Keratinocyte (primary cell): ENCODE measurements around the gene CLDN3. TPM values are rescaled to one million over a fixed set of nuclear protein-coding genes. Genes with fewer than 3 reads are reported as not detected.
A peak's percentile ranks its signal among the peaks of the same experiment; 100 is the strongest.

Experiments used
- DNase-seq: peaks from one replicate; pipeline ENCODE4 v3.0.0-alpha.2; 2011; ENCODE audit warnings: low read depth, missing footprints, low spot score
- FAIRE-seq: peaks from 2 replicates; lab custom pipeline; 2011; peaks lifted over from hg19 to GRCh38; lab: Jason Lieb, UNC
- H2AFZ ChIP-seq: 2 replicates; pipeline ENCODE4 v1.6.0; 2012; ENCODE audit warnings: low read length, control low read depth, inconsistent platforms; ENCODE audit not compliant: control insufficient read depth
- H3K27ac ChIP-seq: 2 replicates; pipeline ENCODE4 v1.5.1; 2011; ENCODE audit warnings: low read length; ENCODE audit not compliant: control insufficient read depth, insufficient read depth
- H3K27me3 ChIP-seq: 3 replicates; pipeline ENCODE4 v1.6.0; 2011; ENCODE audit warnings: low read length; ENCODE audit not compliant: control insufficient read depth, insufficient read depth; ENCODE audit errors: extremely low read depth
- H3K36me3 ChIP-seq, 2 experiments: 2 replicates in 1 of 2; 3 replicates in 1 of 2; pipeline ENCODE4 v1.5.1; 2011; ENCODE audit warnings: low read length in 2 of 2, mild to moderate bottlenecking in 1 of 2; ENCODE audit not compliant: control insufficient read depth in 2 of 2, insufficient read depth in 2 of 2; ENCODE audit errors: extremely low read depth in 1 of 2
- H3K4me1 ChIP-seq: 3 replicates; pipeline ENCODE4 v1.5.1; 2011; ENCODE audit warnings: low read length; ENCODE audit not compliant: control insufficient read depth, insufficient read depth; ENCODE audit errors: extremely low read depth
- H3K4me2 ChIP-seq: 3 replicates; pipeline ENCODE4 v1.6.0; 2011; ENCODE audit warnings: low read depth, low read length; ENCODE audit not compliant: control insufficient read depth, insufficient read depth; ENCODE audit errors: extremely low read depth
- H3K4me3 ChIP-seq, 3 experiments: fragments of 200-600 bp in 1 of 3; sonication (generic) in 1 of 3; 2 replicates in 2 of 3; 3 replicates in 1 of 3; pipeline ENCODE4 v1.5.1; 2011 to 2016; ENCODE audit warnings: low read length in 3 of 3, mild to moderate bottlenecking in 3 of 3, control low read depth in 2 of 3, inconsistent platforms in 1 of 3, low read depth in 1 of 3, mixed read lengths in 1 of 3, mixed run types in 1 of 3, moderate library complexity in 1 of 3; ENCODE audit not compliant: control insufficient read depth in 2 of 3, insufficient read depth in 2 of 3; ENCODE audit errors: extremely low read depth in 1 of 3
- H3K79me2 ChIP-seq: 2 replicates; pipeline ENCODE4 v1.6.0; 2012; ENCODE audit warnings: low read length; ENCODE audit not compliant: control insufficient read depth, insufficient read depth
- H3K9ac ChIP-seq: 3 replicates; pipeline ENCODE4 v1.6.0; 2011; ENCODE audit warnings: low read length; ENCODE audit not compliant: control insufficient read depth, insufficient read depth; ENCODE audit errors: extremely low read depth
- H3K9me1 ChIP-seq: 3 replicates; pipeline ENCODE4 v1.6.0; 2011; ENCODE audit warnings: low read length; ENCODE audit not compliant: control insufficient read depth, insufficient read depth; ENCODE audit errors: extremely low read depth
- H3K9me3 ChIP-seq: 2 replicates; pipeline ENCODE4 v1.5.1; 2012; ENCODE audit warnings: low read depth, low read length; ENCODE audit not compliant: control insufficient read depth
- H4K20me1 ChIP-seq: 3 replicates; pipeline ENCODE4 v1.6.0; 2011; ENCODE audit warnings: low read length; ENCODE audit not compliant: control insufficient read depth, insufficient read depth; ENCODE audit errors: extremely low read depth
- CTCF ChIP-seq, 3 experiments: IDR thresholded peaks in 1 of 3; conservative IDR thresholded peaks in 1 of 3; optimal IDR thresholded peaks in 1 of 3; 2 replicates in 2 of 3; 3 replicates in 1 of 3; pipeline versions ENCODE3 to v1.5.1; 2011; ENCODE audit warnings: low read length in 3 of 3, mild to moderate bottlenecking in 3 of 3, moderate library complexity in 2 of 3, control low read depth in 1 of 3, inconsistent platforms in 1 of 3; ENCODE audit not compliant: insufficient read depth in 2 of 3; ENCODE audit errors: extremely low read depth in 1 of 3
- EZH2 ChIP-seq: IDR thresholded peaks from one replicate; pipeline ENCODE4 v1.6.1; 2012; ENCODE audit warnings: inconsistent platforms, mild to moderate bottlenecking, low read length, moderate library complexity
- dilution Hi-C: fragments of 300-500 bp; cut with MboI; formaldehyde crosslinking; loops from one replicate; pipeline ENCODE4 v1.7.0; 2020; ENCODE audit warnings: low sequenced_read_pairs; ENCODE audit not compliant: extremely low pct_ligation_motif_present
- polyA plus RNA-seq, 5 experiments: library from polyadenylated mRNA; depleted of rRNA in 3 of 5; stranded (reverse) in 3 of 5; stranded (forward) in 1 of 5; unstranded in 1 of 5; fragments of >200 nt; gene quantifications; 1 replicate in 1 of 5; 2 replicates in 3 of 5; 3 replicates in 1 of 5; pipeline versions ENCODE4 v1.2.1 to v1.2.3, GENCODE V29; 2011 to 2012; ENCODE audit warnings: missing spikeins in 2 of 5, low read depth in 1 of 5, low replicate concordance in 1 of 5

Gene CLDN3
- polyA plus RNA-seq, 1 donor (not counting 4 experiments of a cell fraction or from before 2014, with no cell fraction given) = not detected

GRCh38 chr7:73811760-73812168, 41.7 kb upstream of the CLDN3 start:
- Histone ChIP-seq H3K36me3 (no peaks in the 10 kb centered on the region), H4K20me1 (no peaks in the 10 kb centered on the region), H3K27me3 (no peaks in the 10 kb centered on the region), H3K27ac (no peak overlapping the region), H3K4me1 (peaks cover 6% of the 10 kb centered on the region), H3K4me3 (no peak overlapping the region), H2AFZ (no peak overlapping the region), H3K9me3 (no peaks in the 10 kb centered on the region), H3K4me2 (no peak overlapping the region), H3K9me1 (no peaks in the 10 kb centered on the region), H3K9ac (no peak overlapping the region), H3K79me2 (no peaks in the 10 kb centered on the region)
- TF ChIP-seq CTCF (optimal IDR thresholded peaks at IDR 0.05 in 1 of 3, IDR thresholded peaks at IDR 0.05 in 1 of 3, conservative IDR thresholded peaks at IDR 0.05 in 1 of 3; ENCODE audit: extremely low read depth in 1 of 3, insufficient read depth in 2 of 3, low read length in 3 of 3) (peak; percentile 90 to 97 (median 93)), EZH2 (no peak)
- dilution Hi-C loops = no loop called here
- no peak for DNase-seq
- FAIRE-seq = peak; percentile 46

DNA sequence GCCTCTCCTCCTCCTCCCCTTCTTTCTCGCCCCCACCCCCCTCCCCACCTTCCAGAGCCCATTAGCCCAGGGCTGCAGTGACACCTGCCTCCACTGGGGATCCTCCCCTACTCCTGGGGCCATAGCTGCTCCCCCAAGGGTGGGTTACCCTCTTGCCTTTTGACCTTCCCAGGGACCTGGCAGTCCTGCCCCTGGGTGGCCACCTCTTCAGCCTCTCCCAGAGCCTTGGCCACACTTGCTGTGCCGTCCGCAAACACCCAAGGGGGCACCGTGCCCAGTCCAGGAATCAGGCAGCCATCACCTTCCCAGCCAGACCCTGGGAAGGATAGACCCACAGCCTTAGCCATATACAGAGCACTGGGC, 40.9 kb upstream of the CLDN3 start:
- H3K9me3 ChIP-seq = no peaks in the 10 kb centered on the region
- H3K9ac ChIP-seq = no peak overlapping the region
- H3K4me3 ChIP-seq = no peak overlapping the region
- no peak for FAIRE-seq
- no peaks in the 10 kb centered on the region for H3K9me1 ChIP-seq
- dilution Hi-C loops = no loop called here
- no peaks in the 10 kb centered on the region for H3K27me3 ChIP-seq
- no peak overlapping the region for H2AFZ ChIP-seq
- H3K27ac ChIP-seq = no peak overlapping the region
- no peaks in the 10 kb centered on the region for H3K79me2 ChIP-seq
- H3K4me1 ChIP-seq = peaks cover 6% of the 10 kb centered on the region
- no peak for DNase-seq
- H3K4me2 ChIP-seq = no peak overlapping the region
- no peaks in the 10 kb centered on the region for H4K20me1 ChIP-seq
- TF ChIP-seq CTCF (optimal IDR thresholded peaks at IDR 0.05 in 1 of 3, IDR thresholded peaks at IDR 0.05 in 1 of 3, conservative IDR thresholded peaks at IDR 0.05 in 1 of 3; ENCODE audit: extremely low read depth in 1 of 3, insufficient read depth in 2 of 3, low read length in 3 of 3) (no peak), EZH2 (no peak)
- H3K36me3 ChIP-seq = no peaks in the 10 kb centered on the region
